HepG2 (cell line): Measurements from ENCODE around the gene UNC50. TPM values are rescaled to one million over a fixed set of nuclear protein-coding genes. Genes with fewer than 3 reads are reported as not detected.

ENCODE experiments used
- ATRX ChIP-seq: sonication (generic); formaldehyde crosslinking; IDR thresholded peaks from 2 replicates; pipeline ENCODE4 v1.4.0; 2020; ENCODE audit warnings: missing genetic modification reagents, borderline replicate concordance
- BRCA1 ChIP-seq: sonication (generic); formaldehyde crosslinking; IDR thresholded peaks from 2 replicates; pipeline ENCODE4 v1.4.0; 2020; ENCODE audit warnings: missing genetic modification reagents
- CEBPB ChIP-seq: IDR thresholded peaks from 2 replicates; pipeline ENCODE4 v1.6.1; 2011; ENCODE audit warnings: low read depth, low read length, improper control_type of control experiment, borderline replicate concordance
- CENPBD1 ChIP-seq: sonication (generic); formaldehyde crosslinking; IDR thresholded peaks from 2 replicates; pipeline ENCODE4 v1.8.0; 2022; ENCODE audit warnings: missing genetic modification reagents, low read depth, mild to moderate bottlenecking, borderline replicate concordance
- HOMEZ ChIP-seq: IDR thresholded peaks from 2 replicates; pipeline ENCODE4 v1.6.1; 2016; ENCODE audit warnings: low read depth
- MZF1 ChIP-seq: sonication (generic); formaldehyde crosslinking; IDR thresholded peaks from 2 replicates; pipeline ENCODE4 v1.8.1; 2023; ENCODE audit warnings: mild to moderate bottlenecking, missing genetic modification reagents, borderline replicate concordance
- PLRG1 ChIP-seq: fragments of 450-650 bp; conservative IDR thresholded peaks from 2 replicates; pipeline ENCODE4 v1.6.1; 2016
- POLR2AphosphoS5 ChIP-seq: IDR thresholded peaks from 2 replicates; pipeline ENCODE4 v1.6.1; 2012; ENCODE audit warnings: low read depth, low read length
- PRMT3 ChIP-seq: sonication (generic); formaldehyde crosslinking; IDR thresholded peaks from 2 replicates; pipeline ENCODE4 v1.8.1; 2022; ENCODE audit warnings: low read depth, mild to moderate bottlenecking, moderate library complexity, missing genetic modification reagents, borderline replicate concordance
- RAD51 ChIP-seq: fragments of 450-650 bp; IDR thresholded peaks from 2 replicates; pipeline ENCODE4 v1.6.1; 2016; ENCODE audit warnings: borderline replicate concordance
- STAG1 ChIP-seq: sonication (generic); formaldehyde crosslinking; IDR thresholded peaks from 2 replicates; pipeline ENCODE4 v1.4.0; 2020; ENCODE audit warnings: missing genetic modification reagents
- SUZ12 ChIP-seq: fragments of 150-350 bp; IDR thresholded peaks from 2 replicates; pipeline ENCODE4 v1.6.1; 2014; ENCODE audit warnings: low read depth, low read length
- TAF15 ChIP-seq: fragments of 200-400 bp; formaldehyde crosslinking; IDR thresholded peaks from one replicate; pipeline ENCODE4 v1.6.1; 2018; ENCODE audit warnings: mild to moderate bottlenecking, low read depth, low read length; ENCODE audit not compliant: poor library complexity, severe bottlenecking
- TOPORS ChIP-seq: sonication (generic); formaldehyde crosslinking; IDR thresholded peaks from 2 replicates; pipeline ENCODE4 v1.8.0; 2023; ENCODE audit warnings: mild to moderate bottlenecking, missing genetic modification reagents
- XRCC5 ChIP-seq: fragments of 200-400 bp; formaldehyde crosslinking; optimal IDR thresholded peaks from 2 replicates; pipeline ENCODE3; 2017; ENCODE audit warnings: mild to moderate bottlenecking, low read length
- ZNF121 ChIP-seq: sonication (generic); formaldehyde crosslinking; IDR thresholded peaks from 2 replicates; pipeline ENCODE4 v1.5.0; 2020; ENCODE audit warnings: mild to moderate bottlenecking, missing genetic modification reagents
- ZNF124 ChIP-seq: sonication (generic); formaldehyde crosslinking; IDR thresholded peaks from 2 replicates; pipeline ENCODE4 v1.4.0; 2020; ENCODE audit warnings: missing genetic modification reagents
- ZNF3 ChIP-seq: IDR thresholded peaks from 2 replicates; pipeline ENCODE4 v1.7.0; 2017; ENCODE audit warnings: inconsistent platforms
- ZNF30 ChIP-seq: sonication (generic); formaldehyde crosslinking; IDR thresholded peaks from 2 replicates; pipeline ENCODE4 v1.5.0; 2020; ENCODE audit warnings: mild to moderate bottlenecking, missing genetic modification reagents
- ZNF441 ChIP-seq: sonication (generic); formaldehyde crosslinking; IDR thresholded peaks from 2 replicates; pipeline ENCODE4 v1.7.0; 2021; ENCODE audit warnings: missing genetic modification reagents, borderline replicate concordance
- ZNF546 ChIP-seq: sonication (generic); formaldehyde crosslinking; conservative IDR thresholded peaks from 2 replicates; pipeline ENCODE4 v1.8.1; 2023; ENCODE audit warnings: mild to moderate bottlenecking, missing genetic modification reagents
- ZNF629 ChIP-seq: sonication (generic); formaldehyde crosslinking; conservative IDR thresholded peaks from 2 replicates; pipeline ENCODE4 v1.5.0; 2020; ENCODE audit warnings: missing genetic modification reagents
- ZNF788 ChIP-seq: sonication (generic); formaldehyde crosslinking; IDR thresholded peaks from 2 replicates; pipeline ENCODE4 v1.5.0; 2020; ENCODE audit warnings: mild to moderate bottlenecking, missing genetic modification reagents, borderline replicate concordance
- polyA plus RNA-seq, 8 experiments: library from polyadenylated mRNA; depleted of rRNA in 3 of 8; stranded (reverse) in 7 of 8; unstranded in 1 of 8; fragments of >200 nt; fragmentation: Illumina TruSeq in 4 of 8; extraction: Trizol in 4 of 8; gene quantifications; 2 replicates each; pipeline versions ENCODE4 v1.2.1 to v1.2.3, GENCODE V29; 2011 to 2016; ENCODE audit warnings: low read depth in 4 of 8, missing spikeins in 1 of 8, mixed read lengths in 1 of 8; ENCODE audit not compliant: insufficient read depth in 1 of 8
- total RNA-seq, 5 experiments: library from RNA; depleted of rRNA; stranded (reverse); fragments of >200 nt; fragmentation: Illumina TruSeq; extraction: Trizol; gene quantifications; 2 replicates each; pipeline ENCODE4 v1.2.3, GENCODE V29; 2016; ENCODE audit warnings: low read depth in 1 of 5
- TF ChIP-seq, protein P1 (sequence below): sonication (generic); formaldehyde crosslinking; conservative IDR thresholded peaks from 2 replicates; pipeline ENCODE4 v1.4.0; 2020; ENCODE audit warnings: missing genetic modification reagents
- TF ChIP-seq, protein P2 (sequence below): sonication (generic); formaldehyde crosslinking; IDR thresholded peaks from 2 replicates; pipeline ENCODE4 v1.4.0; 2020; ENCODE audit warnings: low read depth, mild to moderate bottlenecking, missing genetic modification reagents

The UNC50 gene
- total and polyA plus RNA-seq, 2 of the 13 experiments (the other 11 are each of a cell fraction or from before 2014, with no cell fraction given), result 92.6 to 95.6 TPM

- TF ChIP-seq ATRX (CRISPR knock-in tag) (0 out of 2 replicates have a peak, but pooled peaks have one; percentile 77), CEBPB (no peak), POLR2AphosphoS5 (peak; percentile 96), ZNF30 (CRISPR knock-in tag) (0 out of 2 replicates have a peak, but pooled peaks have one; percentile 33), ZNF546 (CRISPR knock-in tag) (peak; percentile 94; the same call in 1 of the 2 replicates), TAF15 (peak; percentile 96), ZNF629 (CRISPR knock-in tag) (peak; percentile 45; the same call in 1 of the 2 replicates), BRCA1 (CRISPR knock-in tag) (peak; percentile 39; the same call in 1 of the 2 replicates), RAD51 (no peak), TOPORS (CRISPR knock-in tag) (peak; percentile 82; the same call in 1 of the 2 replicates), MZF1 (CRISPR knock-in tag) (0 out of 2 replicates have a peak, but pooled peaks have one; percentile 35), ZNF788 (CRISPR knock-in tag) (peak; percentile 97), PLRG1 (no peak), CENPBD1 (CRISPR knock-in tag) (peak; percentile 59; the same call in 1 of the 2 replicates), PRMT3 (peak; percentile 34), XRCC5 (peak; percentile 90), SUZ12 (no peak), STAG1 (CRISPR knock-in tag) (peak; percentile 28; the same call in 1 of the 2 replicates), ZNF3 (CRISPR knock-in tag) (peak; percentile 29; the same call in 1 of the 2 replicates), ZNF124 (CRISPR knock-in tag) (peak; percentile 70), ZNF121 (peak; percentile 76), ZNF441 (CRISPR knock-in tag) (no peak; the same call in 1 of the 2 replicates), HOMEZ (peak; percentile 47; the same call in 1 of the 2 replicates)
- TF ChIP-seq, protein P1, sequence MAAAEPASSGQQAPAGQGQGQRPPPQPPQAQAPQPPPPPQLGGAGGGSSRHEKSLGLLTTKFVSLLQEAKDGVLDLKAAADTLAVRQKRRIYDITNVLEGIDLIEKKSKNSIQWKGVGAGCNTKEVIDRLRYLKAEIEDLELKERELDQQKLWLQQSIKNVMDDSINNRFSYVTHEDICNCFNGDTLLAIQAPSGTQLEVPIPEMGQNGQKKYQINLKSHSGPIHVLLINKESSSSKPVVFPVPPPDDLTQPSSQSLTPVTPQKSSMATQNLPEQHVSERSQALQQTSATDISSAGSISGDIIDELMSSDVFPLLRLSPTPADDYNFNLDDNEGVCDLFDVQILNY (CRISPR knock-in tag), result peak; percentile 53; the same call in 1 of the 2 replicates
- TF ChIP-seq, protein P2, sequence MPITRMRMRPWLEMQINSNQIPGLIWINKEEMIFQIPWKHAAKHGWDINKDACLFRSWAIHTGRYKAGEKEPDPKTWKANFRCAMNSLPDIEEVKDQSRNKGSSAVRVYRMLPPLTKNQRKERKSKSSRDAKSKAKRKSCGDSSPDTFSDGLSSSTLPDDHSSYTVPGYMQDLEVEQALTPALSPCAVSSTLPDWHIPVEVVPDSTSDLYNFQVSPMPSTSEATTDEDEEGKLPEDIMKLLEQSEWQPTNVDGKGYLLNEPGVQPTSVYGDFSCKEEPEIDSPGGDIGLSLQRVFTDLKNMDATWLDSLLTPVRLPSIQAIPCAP (CRISPR knock-in tag), result peak; percentile 84
Measured at GRCh38 chr2:98608116-98608961, at the start of gene UNC50, which contains the start of gene COA5 (continued).
